H1 (cell line): ENCODE measurements around the gene ZNF773. TPM values are rescaled to one million over a fixed set of nuclear protein-coding genes. Genes with fewer than 3 reads are reported as not detected.
A peak's percentile ranks its signal among the peaks of the same experiment; 100 is the strongest.

Experiments
- CTCF ChIA-PET: fragments of 300-600 bp; sonication (Branson Sonifier 250); formaldehyde crosslinking; loops from one replicate; lab custom pipeline; 2021; ENCODE audit not compliant: partially characterized antibody; lab: Charles Lee
- POLR2A ChIA-PET: fragments of 300-600 bp; sonication (Branson Sonifier 250); formaldehyde crosslinking; loops from one replicate; lab custom pipeline; 2021; ENCODE audit warnings: inconsistent platforms; ENCODE audit not compliant: partially characterized antibody; lab: Charles Lee
- DNase-seq, 2 experiments: peaks; one replicate each; pipeline versions ENCODE4 v3.0.0 to v3.0.0-alpha.2; 2010 to 2022; ENCODE audit warnings: low spot score in 2 of 2, low read depth in 1 of 2, mixed read lengths in 1 of 2
- FAIRE-seq: peaks from 2 replicates; lab custom pipeline; 2011; peaks lifted over from hg19 to GRCh38; lab: Jason Lieb, UNC
- H2AFZ ChIP-seq: 2 replicates; pipeline ENCODE4 v1.8.1; 2012; ENCODE audit warnings: low read length, inconsistent platforms
- H2AK5ac ChIP-seq: 2 replicates; pipeline ENCODE4 v1.6.1; 2013; ENCODE audit warnings: low read depth, low read length
- H2BK120ac ChIP-seq: replicated peaks from 2 replicates; pipeline ENCODE3; 2013; ENCODE audit warnings: low read depth, low read length, inconsistent platforms
- H2BK12ac ChIP-seq: 2 replicates; pipeline ENCODE4 v1.6.1; 2013; ENCODE audit warnings: low read depth, low read length
- H2BK15ac ChIP-seq: 2 replicates; pipeline ENCODE4 v1.6.1; 2013; ENCODE audit warnings: low read length
- H2BK20ac ChIP-seq: 2 replicates; pipeline ENCODE4 v1.6.1; 2013; ENCODE audit warnings: low read length
- H2BK5ac ChIP-seq: 2 replicates; pipeline ENCODE4 v1.6.1; 2013; ENCODE audit warnings: low read depth, low read length
- H3K14ac ChIP-seq: 2 replicates; pipeline ENCODE4 v1.6.1; 2013; ENCODE audit warnings: inconsistent platforms; ENCODE audit not compliant: insufficient read length
- H3K18ac ChIP-seq: 2 replicates; pipeline ENCODE4 v1.6.1; 2013; ENCODE audit warnings: low read length; ENCODE audit errors: extremely low read depth
- H3K23ac ChIP-seq: 2 replicates; pipeline ENCODE4 v1.6.1; 2013; ENCODE audit warnings: inconsistent platforms; ENCODE audit not compliant: insufficient read length
- H3K23me2 ChIP-seq: 2 replicates; pipeline ENCODE4 v1.6.1; 2013; ENCODE audit warnings: low read depth, low read length
- H3K27ac ChIP-seq: 2 replicates; pipeline ENCODE4 v1.6.1; 2011; ENCODE audit warnings: low read depth, low read length, inconsistent platforms
- H3K27me3 ChIP-seq, 4 experiments: replicated peaks in 1 of 4; 1 replicate in 1 of 4; 2 replicates in 3 of 4; pipeline versions ENCODE4 v1.6.1 to v1.8.1; 2011 to 2013; ENCODE audit warnings: low read length in 3 of 4, mild to moderate bottlenecking in 3 of 4, inconsistent platforms in 2 of 4, mixed read lengths in 2 of 4, moderate library complexity in 1 of 4; ENCODE audit not compliant: control insufficient read depth in 3 of 4, insufficient read depth in 3 of 4; ENCODE audit errors: extremely low read depth in 1 of 4
- H3K36me3 ChIP-seq, 4 experiments: 2 replicates each; pipeline versions ENCODE4 v1.6.1 to v1.8.1; 2011 to 2013; ENCODE audit warnings: mild to moderate bottlenecking in 4 of 4, low read length in 3 of 4, moderate library complexity in 2 of 4, control low read depth in 1 of 4, inconsistent platforms in 1 of 4; ENCODE audit not compliant: insufficient read depth in 4 of 4, control insufficient read depth in 2 of 4
- H3K4ac ChIP-seq: replicated peaks from 2 replicates; pipeline ENCODE3; 2013; ENCODE audit warnings: low read length, low read depth, mixed read lengths, inconsistent platforms; ENCODE audit not compliant: insufficient read length
- H3K4me1 ChIP-seq, 4 experiments: replicated peaks in 1 of 4; 1 replicate in 1 of 4; 2 replicates in 3 of 4; pipeline versions ENCODE4 v1.6.1 to v1.8.1; 2011 to 2013; ENCODE audit warnings: low read length in 3 of 4, inconsistent platforms in 2 of 4, mixed read lengths in 1 of 4; ENCODE audit not compliant: insufficient read depth in 4 of 4, control insufficient read depth in 3 of 4
- H3K4me2 ChIP-seq, 2 experiments: 2 replicates each; pipeline versions ENCODE4 v1.6.1 to v1.8.1; 2011 to 2013; ENCODE audit warnings: low read depth in 2 of 2, low read length in 2 of 2, control low read depth in 1 of 2, inconsistent platforms in 1 of 2, mild to moderate bottlenecking in 1 of 2; ENCODE audit not compliant: insufficient read depth in 1 of 2
- H3K4me3 ChIP-seq, 4 experiments: fragments of 200-600, 300-600 bp in 1 of 4; sonication (generic), shearing (Covaris generic), sonication (Bioruptor Twin) in 1 of 4; 2 replicates each; pipeline versions ENCODE4 v1.5.1 to v1.8.1; 2011 to 2016; ENCODE audit warnings: low read length in 4 of 4, low read depth in 3 of 4, control low read depth in 2 of 4, inconsistent platforms in 2 of 4, mild to moderate bottlenecking in 2 of 4, mixed read lengths in 1 of 4, moderate library complexity in 1 of 4; ENCODE audit not compliant: insufficient read depth in 2 of 4; ENCODE audit errors: extremely low read depth in 1 of 4
- H3K56ac ChIP-seq: replicated peaks from 2 replicates; pipeline ENCODE3; 2013; ENCODE audit warnings: low read depth, mild to moderate bottlenecking, mixed read lengths, low read length, inconsistent platforms; ENCODE audit not compliant: insufficient read length
- H3K79me1 ChIP-seq: 2 replicates; pipeline ENCODE4 v1.6.1; 2013; ENCODE audit warnings: low read depth, low read length, control low read depth
- H3K79me2 ChIP-seq, 2 experiments: 2 replicates each; pipeline versions ENCODE4 v1.6.1 to v1.8.1; 2012 to 2013; ENCODE audit warnings: low read length in 2 of 2, mild to moderate bottlenecking in 2 of 2, inconsistent platforms in 1 of 2; ENCODE audit not compliant: insufficient read depth in 2 of 2, control insufficient read depth in 1 of 2
- H3K9ac ChIP-seq, 4 experiments: replicated peaks in 1 of 4; 1 replicate in 1 of 4; 2 replicates in 3 of 4; pipeline versions ENCODE4 v1.6.1 to v1.8.1; 2011 to 2013; ENCODE audit warnings: low read depth in 3 of 4, low read length in 3 of 4, control low read depth in 2 of 4, mild to moderate bottlenecking in 2 of 4, moderate library complexity in 2 of 4, inconsistent platforms in 1 of 4; ENCODE audit errors: extremely low read depth in 1 of 4
- H3K9me3 ChIP-seq, 2 experiments: 2 replicates each; pipeline versions ENCODE4 v1.6.1 to v1.8.1; 2012 to 2013; ENCODE audit warnings: mild to moderate bottlenecking in 2 of 2, moderate library complexity in 2 of 2, control low read depth in 1 of 2, inconsistent platforms in 1 of 2, low read depth in 1 of 2, low read length in 1 of 2, mixed read lengths in 1 of 2; ENCODE audit not compliant: insufficient read depth in 2 of 2
- H4K20me1 ChIP-seq, 2 experiments: replicated peaks in 1 of 2; 2 replicates each; pipeline versions ENCODE3 to v1.8.1; 2011 to 2013; ENCODE audit warnings: inconsistent platforms in 2 of 2, low read length in 2 of 2, mild to moderate bottlenecking in 1 of 2; ENCODE audit not compliant: insufficient read depth in 2 of 2, control insufficient read depth in 1 of 2
- H4K5ac ChIP-seq: 2 replicates; pipeline ENCODE4 v1.6.1; 2013; ENCODE audit warnings: low read length, low read depth, mixed read lengths, inconsistent platforms; ENCODE audit not compliant: insufficient read length
- H4K8ac ChIP-seq: 2 replicates; pipeline ENCODE4 v1.8.0; 2013; ENCODE audit warnings: mild to moderate bottlenecking, moderate library complexity, low read length, inconsistent platforms; ENCODE audit not compliant: insufficient read depth; ENCODE audit errors: extremely low read depth
- H4K91ac ChIP-seq: replicated peaks from 2 replicates; pipeline ENCODE3; 2013; ENCODE audit warnings: low read length, mixed read lengths, inconsistent platforms; ENCODE audit not compliant: insufficient read length
- RFX5 ChIP-seq: IDR thresholded peaks from 2 replicates; pipeline ENCODE4 v1.6.1; 2011; ENCODE audit warnings: low read depth, low read length, improper control_type of control experiment, borderline replicate concordance
- WGBS, 2 experiments: shearing (Covaris generic) in 1 of 2; methylation state at CpG; one replicate each; pipeline versions ENCODE4 v1.1.6 to v1.1.7; 2013 to 2015; ENCODE audit warnings: low lambda C conversion rate in 2 of 2, mixed read lengths in 2 of 2, inconsistent platforms in 1 of 2, low coverage in 1 of 2, missing lambda C conversion rate in 1 of 2; ENCODE audit not compliant: insufficient replicate concordance in 2 of 2, insufficient coverage in 1 of 2, insufficient read length in 1 of 2; ENCODE audit errors: extremely low coverage in 1 of 2, missing lambda C conversion rate in 1 of 2; 5-methylcytosine and 5-hydroxymethylcytosine counted together
- polyA plus RNA-seq, 7 experiments: library from polyadenylated mRNA; depleted of rRNA in 3 of 7; stranded (reverse) in 5 of 7; unstranded in 2 of 7; fragments of >200 nt in 5 of 7; fragments of 200-250 nt in 2 of 7; gene quantifications; 1 replicate in 5 of 7; 2 replicates in 1 of 7; 4 replicates in 1 of 7; pipeline versions ENCODE4 v1.2.1 to v1.2.3, GENCODE V29; 2011 to 2013; ENCODE audit warnings: missing spikeins in 2 of 7, mixed read lengths in 2 of 7
- small RNA-seq: library from polyadenylated mRNA; stranded (forward); fragments of <200 nt; extraction: miRNeasy Mini kit (QIAGEN cat#:217004); gene quantifications from one replicate; pipeline ENCODE3, GENCODE V24; 2013; ENCODE audit not compliant: insufficient read depth
- total RNA-seq: library from RNA; stranded (reverse); fragmentation: NEBNext Ultra II Directional; extraction: Animal tissue kit (Norgen Biotek cat#: 25700); gene quantifications from 2 replicates; pipeline ENCODE4 v1.2.1, GENCODE V29; 2021

ZNF773 gene
- total and polyA plus RNA-seq, 2 of the 8 experiments (the other 6 are each of a cell fraction or from before 2014, with no cell fraction given) = 4.2 to 8.3 TPM

- WGBS, 2 experiments = 92% methylated on average over 5 of the region's 5 CpGs; no CpG with 5 or more reads in 1 of the 2 experiments
- H3K36me3 ChIP-seq = peaks cover 7 to 23% (median 17%) of the 10 kb centered on the region in 4 experiments; a peak in 7 of 8 replicates
- H3K9me3 ChIP-seq = peaks cover 11% of the 10 kb centered on the region in 2 experiments
- peaks cover 4 to 7% of the 10 kb centered on the region in 2 experiments for H4K20me1 ChIP-seq
- H3K27me3 ChIP-seq = no peaks in the 10 kb centered on the region
- no peak overlapping the region for H3K56ac ChIP-seq
- H2BK15ac ChIP-seq = no peak overlapping the region
- H2BK12ac ChIP-seq = no peak overlapping the region
- peaks cover 3% of the 10 kb centered on the region; the same call in 1 of the 2 replicates for H3K23me2 ChIP-seq
- H3K79me1 ChIP-seq = peaks cover 8% of the 10 kb centered on the region
- H4K5ac ChIP-seq = no peak overlapping the region
- H4K91ac ChIP-seq = no peak overlapping the region
- no peak overlapping the region for H4K8ac ChIP-seq
- no peak overlapping the region for H3K23ac ChIP-seq
- H2AFZ ChIP-seq = no peak overlapping the region
- no peak overlapping the region for H3K4me3 ChIP-seq
- H3K4me2 ChIP-seq = peak overlapping the region in 1 of 2 experiments; percentile 51; a peak in 1 of 4 replicates
- no peak overlapping the region for H2BK120ac ChIP-seq
- H3K4ac ChIP-seq = no peak overlapping the region
- no peak overlapping the region for H3K27ac ChIP-seq
- H3K9ac ChIP-seq = no peak overlapping the region
- no peak overlapping the region for H3K14ac ChIP-seq
- H3K79me2 ChIP-seq = peaks cover 0 to 20% of the 10 kb centered on the region in 2 experiments; a peak in 3 of 4 replicates
- H2BK20ac ChIP-seq = no peak overlapping the region
- no peak for FAIRE-seq
- H2BK5ac ChIP-seq = no peak overlapping the region
- ChIA-PET POLR2A (interaction anchor here (1.2 to 2.2 kb wide), 2 partner anchors 13 to 132 kb away, joined by 4 to 6 read pairs; no protein-coding TSS in a partner anchor), CTCF (interaction anchor here (1.0 to 1.9 kb wide), 2 partner anchors 92 to 128 kb away, joined by 3 to 6 read pairs; no protein-coding TSS in a partner anchor)
- no peak for TF ChIP-seq RFX5
- H3K18ac ChIP-seq = no peak overlapping the region
- peaks cover 0 to 4% (median under 1%) of the 10 kb centered on the region in 4 experiments; a peak in 3 of 7 replicates for H3K4me1 ChIP-seq
- H2AK5ac ChIP-seq = no peak overlapping the region
- no peak for DNase-seq
Measured at GRCh38 chr19:57557659-57558058, 57.9 kb downstream of the ZNF773 start.

Small RNA genes within 50 kb of the gene (small RNA-seq; reads per million reads assigned to genes)
- gene VN1R107P = not detected

Other genes starting within 250 kb of the ZNF773 start
- gene ZNF460, start 219.5 kb upstream of the ZNF773 start, total RNA-seq = 56.0 and 57.9 TPM in 2 replicates
- gene ZNF460, start 219.5 kb upstream of the ZNF773 start, polyA plus RNA-seq (2011; rRNA removed) = 6.9 and 9.3 TPM in 2 replicates
- gene ZNF543, start 179.5 kb upstream of the ZNF773 start, total RNA-seq = 8.7 and 9.0 TPM in 2 replicates
- 1.7 and 1.8 TPM in 2 replicates for gene ZNF543, start 179.5 kb upstream of the ZNF773 start, polyA plus RNA-seq (2011; rRNA removed)
- gene ZNF304, start 148.7 kb upstream of the ZNF773 start, total RNA-seq = 9.1 and 10.5 TPM in 2 replicates
- gene ZNF304, start 148.7 kb upstream of the ZNF773 start, polyA plus RNA-seq (2011; rRNA removed) = 3.3 and 4.3 TPM in 2 replicates
- 7.9 and 8.7 TPM in 2 replicates for gene TRAPPC2B, start 136.4 kb upstream of the ZNF773 start, total RNA-seq
- 18.3 and 28.3 TPM in 2 replicates for gene TRAPPC2B, start 136.4 kb upstream of the ZNF773 start, polyA plus RNA-seq (2011; rRNA removed)
- gene ZNF547, start 136.4 kb upstream of the ZNF773 start, total RNA-seq = 2.0 and 2.1 TPM in 2 replicates
- gene ZNF547, start 136.4 kb upstream of the ZNF773 start, polyA plus RNA-seq (2011; rRNA removed) = 1.1 TPM in 2 replicates
- gene ZNF548, start 110.1 kb upstream of the ZNF773 start, total RNA-seq = 8.9 and 9.9 TPM in 2 replicates
- 7.4 TPM in 2 replicates for gene ZNF548, start 110.1 kb upstream of the ZNF773 start, polyA plus RNA-seq (2011; rRNA removed)
- 7.9 and 10.2 TPM in 2 replicates for gene ZNF17, start 88.8 kb upstream of the ZNF773 start, total RNA-seq
- gene ZNF17, start 88.8 kb upstream of the ZNF773 start, polyA plus RNA-seq (2011; rRNA removed) = 3.8 and 3.9 TPM in 2 replicates
- 24.4 and 30.3 TPM in 2 replicates for gene ZNF749, start 64.6 kb upstream of the ZNF773 start, total RNA-seq
- 15.2 and 20.4 TPM in 2 replicates for gene ZNF749, start 64.6 kb upstream of the ZNF773 start, polyA plus RNA-seq (2011; rRNA removed)
- gene VN1R1, start 42.8 kb upstream of the ZNF773 start, total RNA-seq = 1.4 and 1.8 TPM in 2 replicates
- gene VN1R1, start 42.8 kb upstream of the ZNF773 start, polyA plus RNA-seq (2011; rRNA removed) = 0.57 and 0.71 TPM in 2 replicates
- gene ZNF772, start 22.4 kb upstream of the ZNF773 start, total RNA-seq = 15.2 and 15.7 TPM in 2 replicates
- 4.0 and 4.6 TPM in 2 replicates for gene ZNF772, start 22.4 kb upstream of the ZNF773 start, polyA plus RNA-seq (2011; rRNA removed)
- 10.0 and 11.9 TPM in 2 replicates for gene ZNF419, start 12.2 kb upstream of the ZNF773 start, total RNA-seq
- gene ZNF419, start 12.2 kb upstream of the ZNF773 start, polyA plus RNA-seq (2011; rRNA removed) = 5.8 and 8.7 TPM in 2 replicates
- 9.7 and 10.4 TPM in 2 replicates for gene ZNF549, start 27.4 kb downstream of the ZNF773 start, total RNA-seq
- 3.0 and 4.3 TPM in 2 replicates for gene ZNF549, start 27.4 kb downstream of the ZNF773 start, polyA plus RNA-seq (2011; rRNA removed)
- gene ZNF550, start 59.9 kb downstream of the ZNF773 start, total RNA-seq = 10.4 and 10.7 TPM in 2 replicates
- gene ZNF550, start 59.9 kb downstream of the ZNF773 start, polyA plus RNA-seq (2011; rRNA removed) = 4.5 and 4.6 TPM in 2 replicates
- 9.7 and 10.3 TPM in 2 replicates for gene ZNF416, start 79.0 kb downstream of the ZNF773 start, total RNA-seq
- 2.7 and 3.2 TPM in 2 replicates for gene ZNF416, start 79.0 kb downstream of the ZNF773 start, polyA plus RNA-seq (2011; rRNA removed)
- gene ZIK1, start 84.2 kb downstream of the ZNF773 start, total RNA-seq = 36.5 and 38.5 TPM in 2 replicates
- gene ZIK1, start 84.2 kb downstream of the ZNF773 start, polyA plus RNA-seq (2011; rRNA removed) = 19.4 and 21.2 TPM in 2 replicates
- gene ZNF530, start 99.9 kb downstream of the ZNF773 start, total RNA-seq = 6.3 and 9.3 TPM in 2 replicates
- 4.2 and 4.7 TPM in 2 replicates for gene ZNF530, start 99.9 kb downstream of the ZNF773 start, polyA plus RNA-seq (2011; rRNA removed)
- 54.6 and 55.1 TPM in 2 replicates for gene ZNF134, start 114.3 kb downstream of the ZNF773 start, total RNA-seq
- 16.6 and 19.4 TPM in 2 replicates for gene ZNF134, start 114.3 kb downstream of the ZNF773 start, polyA plus RNA-seq (2011; rRNA removed)
- 15.0 and 15.7 TPM in 2 replicates for gene ZNF211, start 133.2 kb downstream of the ZNF773 start, total RNA-seq
- 5.0 and 7.5 TPM in 2 replicates for gene ZNF211, start 133.2 kb downstream of the ZNF773 start, polyA plus RNA-seq (2011; rRNA removed)
- not detected in 2 replicates for gene ZSCAN4, start 169.0 kb downstream of the ZNF773 start, total RNA-seq
- not detected in 2 replicates for gene ZSCAN4, start 169.0 kb downstream of the ZNF773 start, polyA plus RNA-seq (2011; rRNA removed)
- 30.0 and 33.0 TPM in 2 replicates for gene ZNF551, start 182.0 kb downstream of the ZNF773 start, total RNA-seq
- gene ZNF551, start 182.0 kb downstream of the ZNF773 start, polyA plus RNA-seq (2011; rRNA removed) = 14.6 and 19.2 TPM in 2 replicates
- 9.5 and 11.6 TPM in 2 replicates for gene ZNF154, start 209.3 kb downstream of the ZNF773 start, total RNA-seq
- gene ZNF154, start 209.3 kb downstream of the ZNF773 start, polyA plus RNA-seq (2011; rRNA removed) = 4.8 and 5.3 TPM in 2 replicates
- 6.6 and 7.2 TPM in 2 replicates for gene ZNF671, start 227.7 kb downstream of the ZNF773 start, total RNA-seq
- 5.3 and 7.0 TPM in 2 replicates for gene ZNF671, start 227.7 kb downstream of the ZNF773 start, polyA plus RNA-seq (2011; rRNA removed)
- gene ZNF776, start 246.9 kb downstream of the ZNF773 start, total RNA-seq = 17.3 and 20.5 TPM in 2 replicates
- 7.8 and 10.6 TPM in 2 replicates for gene ZNF776, start 246.9 kb downstream of the ZNF773 start, polyA plus RNA-seq (2011; rRNA removed)